IPS-NIHi7 (cell line): ENCODE data around the gene DPEP2.
"Not testable (repeated sequence)": the region's sequence is repeated elsewhere in the genome, so short reads cannot be mapped to it uniquely, and the experiment has no call there.

Experiments
- DNase-seq: peaks from one replicate; pipeline ENCODE4 v3.0.0; 2012; ENCODE audit warnings: mixed read lengths; ENCODE audit errors: extremely low spot score

Gene DPEP2

DNA sequence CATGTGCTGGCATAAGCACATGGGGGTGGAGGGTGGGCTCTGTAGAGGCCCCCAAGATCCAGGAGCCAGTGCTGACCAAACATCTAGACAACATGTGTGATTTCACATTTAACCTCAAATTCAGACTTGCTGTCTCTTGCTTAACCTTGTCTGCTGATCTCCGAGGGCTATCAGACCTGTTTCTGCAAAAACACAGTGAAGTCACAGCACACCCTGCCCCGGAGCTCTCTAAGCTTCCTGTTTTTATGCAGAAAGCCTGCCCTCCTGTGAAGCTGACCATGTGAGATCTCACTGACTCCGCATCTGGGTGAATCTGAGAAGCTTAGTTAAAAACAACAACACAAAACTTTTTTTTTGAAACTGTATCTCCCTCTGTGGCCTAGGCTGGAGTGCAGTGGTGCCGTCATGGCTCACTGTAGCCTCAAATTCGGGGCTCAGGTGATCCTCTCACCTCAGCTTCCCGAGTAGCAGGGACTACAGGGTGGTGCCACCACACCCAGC lies 6.6 kb upstream of the DPEP2 start:
- DNase-seq: peak; percentile 32

DNA sequence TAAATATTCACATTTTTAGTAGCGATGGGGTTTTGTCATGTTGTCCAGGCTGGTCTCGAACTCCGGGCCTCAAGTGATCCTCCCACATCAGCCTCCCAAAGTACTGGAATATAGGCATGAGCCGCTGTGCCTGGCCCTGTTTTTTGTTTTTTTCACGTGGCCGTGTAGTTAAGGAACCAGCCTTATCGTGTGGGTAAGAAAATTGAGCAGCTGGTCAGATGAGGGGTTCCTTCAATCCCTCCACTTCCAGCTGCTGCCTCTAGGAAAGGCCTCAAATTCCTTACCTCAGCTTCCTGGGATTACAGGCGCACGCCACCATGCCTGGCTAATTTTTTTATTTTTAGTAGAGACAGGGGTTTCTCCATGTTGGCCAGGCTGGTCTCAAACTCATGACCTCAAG lies 5.9 kb upstream of the DPEP2 start:
- no peak for DNase-seq

DNA sequence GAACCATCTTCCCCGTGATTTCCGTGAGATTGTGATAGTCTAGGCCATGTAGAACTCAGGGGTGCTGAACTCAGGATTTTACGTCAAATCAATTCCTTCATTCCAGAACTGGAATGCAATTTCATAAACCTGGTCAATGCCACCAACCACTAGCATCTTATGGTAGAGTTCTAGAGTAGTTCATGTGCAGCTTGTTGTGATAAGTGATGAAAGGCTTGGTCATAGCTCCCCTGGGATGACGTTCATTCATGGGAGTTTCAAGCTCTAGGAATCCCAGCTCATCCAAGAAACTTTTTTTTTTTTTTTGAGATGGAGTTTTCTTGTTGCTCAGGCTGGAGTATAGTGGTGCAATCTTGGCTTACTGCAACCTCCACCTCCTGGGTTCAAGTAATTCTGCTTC lies 3.7 kb upstream of the DPEP2 start:
- DNase-seq: no peak

DNA sequence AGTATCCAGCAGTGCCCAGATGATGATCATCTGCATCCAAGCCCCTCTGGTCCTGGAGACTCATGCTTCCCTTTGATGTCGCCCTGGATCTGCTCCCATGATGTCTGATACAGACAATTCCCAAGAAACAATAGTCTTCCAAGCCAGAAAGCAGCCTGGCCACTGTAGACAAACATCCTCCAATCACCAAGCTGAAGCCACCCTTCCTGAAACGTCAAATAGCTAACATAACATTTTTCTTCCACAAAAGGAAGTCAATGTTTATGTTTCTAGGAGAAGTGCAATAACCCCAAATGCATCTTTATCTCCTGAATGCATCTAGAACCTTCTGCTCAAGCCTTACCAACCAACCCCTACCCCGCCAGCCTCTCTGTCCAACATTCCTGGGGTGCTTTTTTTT lies 1.2 kb upstream of the DPEP2 start:
- no peak for DNase-seq

DNA sequence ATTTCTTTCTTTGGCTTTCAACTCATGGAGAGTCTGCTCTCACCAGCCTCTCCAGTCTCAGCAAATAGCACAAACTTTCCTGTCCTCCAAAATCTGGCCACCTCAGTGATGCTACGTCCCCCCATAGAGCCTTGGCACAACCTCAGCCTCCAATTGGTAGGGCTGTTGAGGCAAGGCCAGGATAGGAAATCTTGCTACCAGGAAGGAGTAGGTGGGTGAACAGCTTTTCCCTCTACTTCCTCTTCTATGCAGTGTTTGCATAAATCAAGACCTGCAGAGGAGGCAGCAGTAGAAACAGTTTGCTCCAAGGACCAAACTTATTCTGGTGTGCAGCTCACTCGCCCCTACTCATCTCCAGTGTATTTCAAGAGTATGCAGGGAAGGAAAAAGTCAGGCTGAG lies 701 bp upstream of the DPEP2 start:
- DNase-seq: no peak

DNA sequence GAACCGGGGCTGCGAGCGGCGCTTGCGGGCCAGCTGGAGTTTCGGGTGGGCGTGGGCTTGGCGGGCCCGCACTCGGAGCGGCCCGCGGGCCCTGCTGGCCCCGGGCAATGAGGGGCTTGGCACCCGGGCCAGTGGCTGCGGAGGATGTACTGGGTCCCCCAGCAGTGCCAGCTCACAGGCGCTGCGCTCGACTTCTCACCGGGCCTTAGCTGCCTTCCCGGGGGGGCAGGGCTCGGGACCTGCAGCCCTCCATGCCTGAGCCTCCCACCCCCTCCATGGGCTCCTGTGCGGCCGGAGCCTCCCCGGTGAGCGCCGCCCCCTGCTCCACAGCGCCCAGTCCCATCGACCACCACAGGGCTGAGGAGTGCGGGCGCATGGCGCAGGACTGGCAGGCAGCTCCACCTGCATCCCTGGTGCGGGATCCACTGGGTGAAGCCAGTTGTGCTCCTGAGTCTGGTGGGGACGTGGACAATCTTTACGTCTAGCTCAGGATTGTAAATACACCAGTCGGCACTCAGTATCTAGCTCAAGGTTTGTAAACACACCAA lies 979 bp downstream of the DPEP2 start:
- not testable (repeated sequence) for DNase-seq

DNA sequence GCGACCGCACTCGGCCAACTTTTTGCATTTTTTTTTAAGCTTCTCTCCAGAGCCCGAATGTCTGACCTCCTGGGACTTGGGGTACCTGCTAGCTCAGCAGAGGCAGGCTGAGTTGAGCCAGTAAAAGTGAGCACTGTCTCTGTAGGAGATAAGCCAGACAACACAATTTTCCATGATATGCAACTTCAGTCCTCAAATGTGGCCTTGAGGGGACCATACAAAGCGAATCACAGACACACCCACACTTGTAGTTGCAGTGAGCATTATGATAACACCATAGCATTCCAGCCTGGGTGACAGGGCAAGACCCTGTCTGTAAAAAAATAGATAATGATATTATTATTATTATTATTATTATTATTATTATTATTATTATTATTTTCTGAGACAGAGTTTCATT lies 2.6 kb downstream of the DPEP2 start:
- no peak for DNase-seq

DNA sequence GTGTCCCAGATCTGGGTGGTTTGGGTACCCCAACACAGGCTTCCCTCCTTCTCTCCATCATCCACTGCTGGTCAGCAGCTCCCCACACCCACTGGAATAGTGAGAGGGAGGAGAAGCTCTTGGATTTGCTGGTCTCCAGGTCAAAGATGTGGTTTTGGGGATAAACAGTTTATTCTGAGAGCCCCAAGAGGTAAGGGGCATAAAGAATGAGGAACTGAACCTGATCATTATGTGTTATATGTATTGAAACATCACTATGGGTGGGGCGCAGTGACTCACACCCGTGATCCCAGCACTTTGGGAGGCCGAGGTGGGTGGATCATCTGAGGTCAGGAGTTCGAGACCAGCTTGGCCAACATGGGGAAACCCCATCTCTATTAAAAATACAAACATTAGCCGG lies 3.9 kb downstream of the DPEP2 start:
- DNase-seq: no peak

DNA sequence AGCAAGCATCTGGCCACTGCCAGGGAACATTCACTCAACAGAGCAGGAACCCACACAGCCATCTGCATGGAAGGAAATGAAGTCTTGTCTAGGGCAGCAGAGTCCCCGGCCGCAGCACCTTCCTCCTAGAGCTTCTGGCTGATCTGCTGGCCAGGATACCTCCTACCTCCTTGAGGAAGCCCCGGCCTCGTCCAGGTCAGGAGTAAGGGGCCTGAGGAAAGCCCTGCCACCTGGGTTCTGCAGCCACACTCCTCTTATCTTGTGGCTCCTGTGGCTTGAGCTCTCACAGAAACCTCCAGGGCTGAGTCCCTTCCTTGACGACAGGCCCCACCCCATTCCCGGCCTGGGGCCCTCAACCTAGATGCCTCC lies 5.3 kb downstream of the DPEP2 start:
- not testable (repeated sequence) for DNase-seq

DNA sequence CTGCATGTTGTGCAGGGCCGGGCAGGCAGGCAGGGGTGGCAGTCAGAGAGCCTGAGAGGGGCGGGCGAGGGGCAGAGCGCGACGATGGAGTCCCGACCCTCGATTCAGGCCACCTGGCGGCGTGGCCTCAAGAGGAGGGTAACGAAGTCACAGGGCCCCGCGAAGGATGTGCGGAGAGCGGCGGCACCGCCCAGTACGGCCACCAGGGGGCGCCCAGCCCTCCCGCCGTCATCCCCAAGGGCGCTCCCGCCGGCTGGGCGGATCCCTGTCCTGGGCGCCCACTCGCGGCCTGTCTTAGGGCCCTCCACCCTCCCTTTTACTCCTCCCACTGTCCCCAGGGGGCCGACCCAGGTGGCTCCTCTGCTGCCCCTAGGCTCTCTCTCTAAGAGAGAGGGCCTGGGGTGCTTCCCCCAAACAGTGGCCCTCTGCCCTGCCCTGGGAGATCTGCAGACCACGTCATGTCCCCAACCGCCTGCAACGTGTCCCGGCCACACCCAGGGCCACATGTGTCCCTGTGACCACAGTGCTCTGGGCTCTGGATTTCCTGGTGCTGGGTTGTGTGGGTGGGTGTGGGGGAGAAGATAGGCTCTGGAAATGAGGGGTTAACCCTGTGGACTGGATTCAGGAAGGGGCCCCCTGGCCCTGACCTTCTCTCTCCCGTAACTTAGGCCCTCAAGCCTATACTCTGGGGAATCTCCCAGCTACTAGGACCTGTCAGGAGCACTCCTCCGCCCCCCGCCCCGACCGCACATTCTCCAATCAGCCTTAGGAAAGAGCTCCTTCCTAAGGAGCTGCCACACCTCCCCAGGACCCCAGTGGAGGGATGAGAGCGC lies 5.9 kb downstream of the DPEP2 start:
- peak; percentile 91 for DNase-seq

DNA sequence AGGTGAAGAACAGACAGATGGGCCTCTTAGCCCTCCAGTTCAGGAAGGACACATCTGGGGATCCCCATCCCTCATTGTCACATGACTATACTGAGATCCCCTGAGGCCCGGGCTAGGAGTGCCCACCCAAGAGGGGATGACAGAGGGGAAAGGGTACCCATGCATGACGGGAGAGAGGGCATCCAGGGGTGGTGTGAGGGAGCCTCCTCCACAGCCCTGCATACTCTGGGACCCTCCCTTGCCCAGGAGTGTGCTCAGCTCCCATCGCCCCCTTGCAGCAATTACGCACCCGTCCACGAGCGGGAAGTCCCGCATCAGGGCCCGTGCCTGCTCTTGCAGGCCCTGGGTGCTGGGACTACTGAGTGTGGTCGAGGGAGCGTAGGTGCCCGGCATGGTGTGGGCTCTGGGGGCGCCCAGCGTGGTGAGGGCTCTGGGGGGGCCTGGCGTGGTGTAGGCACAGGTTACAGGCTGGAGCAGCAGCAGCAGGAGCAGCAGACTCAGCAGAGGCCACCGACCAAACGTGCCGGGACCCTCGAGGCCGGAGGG lies 6.5 kb downstream of the DPEP2 start:
- no peak for DNase-seq

DNA sequence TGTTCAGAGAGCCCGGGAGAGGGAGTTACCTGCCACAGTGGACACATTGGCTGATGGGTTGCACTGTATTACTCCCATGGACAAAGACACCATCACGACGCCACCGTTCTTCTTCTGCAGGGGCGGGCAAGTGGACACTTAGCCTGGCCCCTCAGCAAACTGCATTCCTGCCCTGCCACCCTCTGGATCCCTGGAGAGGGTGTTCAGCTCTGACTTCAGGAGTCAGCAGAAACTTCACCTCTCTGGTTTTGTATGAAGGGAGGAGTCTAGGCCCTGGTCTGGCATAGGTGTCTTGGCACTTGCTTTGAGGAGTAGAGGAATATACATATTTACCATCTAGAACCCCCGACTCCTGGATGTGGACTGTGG lies 9.3 kb downstream of the DPEP2 start:
- DNase-seq: no peak

DNA sequence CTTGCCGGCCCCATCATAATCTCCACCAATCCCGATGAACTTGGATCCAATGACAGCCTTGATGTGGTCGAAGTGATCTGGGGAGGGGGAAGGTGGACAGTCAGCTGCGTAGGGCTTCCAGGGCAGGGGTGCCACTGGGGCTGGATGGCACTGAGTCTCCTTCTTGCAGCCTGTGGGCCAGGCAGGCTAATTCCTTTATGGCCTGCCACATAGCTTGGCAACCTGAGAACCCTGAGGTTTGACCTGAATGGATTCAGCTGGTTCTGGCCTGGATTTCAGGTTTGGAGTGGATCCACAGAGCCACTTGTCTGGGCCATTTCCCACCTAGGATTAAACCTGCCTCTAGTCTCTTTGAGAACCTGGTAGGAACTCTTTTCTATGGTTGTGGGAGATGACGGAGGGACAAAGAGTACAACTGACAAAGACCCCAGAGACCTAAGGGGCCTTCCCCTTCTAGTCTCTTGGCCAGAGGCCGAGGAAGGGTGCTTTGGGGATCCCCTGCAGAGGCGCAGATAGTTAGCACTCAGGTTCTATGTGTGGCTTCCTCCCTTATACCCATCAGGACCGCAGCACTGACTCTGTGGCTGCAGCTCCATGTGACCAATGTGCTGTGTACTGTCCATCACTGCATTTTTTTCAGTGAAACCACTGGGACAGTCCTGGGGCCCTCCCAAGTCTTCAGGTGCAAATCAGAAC lies 9.8 kb downstream of the DPEP2 start:
- no peak for DNase-seq

DNA sequence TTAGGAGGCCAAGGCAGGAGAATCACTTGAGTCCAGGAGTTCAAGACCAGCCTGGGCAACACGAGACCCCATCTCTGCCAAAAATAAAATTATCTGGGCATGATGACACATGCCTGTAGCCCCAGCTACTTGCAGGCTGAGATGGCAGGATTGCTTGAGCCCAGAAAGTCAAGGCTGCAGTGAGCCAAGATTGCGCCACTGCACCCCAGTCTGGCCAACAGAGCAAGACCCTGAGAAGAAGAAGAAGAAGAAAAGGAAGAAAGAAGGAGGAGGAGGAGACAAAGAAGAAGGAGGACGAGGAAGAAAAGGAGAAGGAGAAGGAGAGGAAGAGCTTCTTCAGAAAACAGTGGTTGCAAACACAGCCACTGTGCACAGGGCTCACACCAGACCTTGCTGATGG lies 10.6 kb downstream of the DPEP2 start:
- DNase-seq: no peak

DNA sequence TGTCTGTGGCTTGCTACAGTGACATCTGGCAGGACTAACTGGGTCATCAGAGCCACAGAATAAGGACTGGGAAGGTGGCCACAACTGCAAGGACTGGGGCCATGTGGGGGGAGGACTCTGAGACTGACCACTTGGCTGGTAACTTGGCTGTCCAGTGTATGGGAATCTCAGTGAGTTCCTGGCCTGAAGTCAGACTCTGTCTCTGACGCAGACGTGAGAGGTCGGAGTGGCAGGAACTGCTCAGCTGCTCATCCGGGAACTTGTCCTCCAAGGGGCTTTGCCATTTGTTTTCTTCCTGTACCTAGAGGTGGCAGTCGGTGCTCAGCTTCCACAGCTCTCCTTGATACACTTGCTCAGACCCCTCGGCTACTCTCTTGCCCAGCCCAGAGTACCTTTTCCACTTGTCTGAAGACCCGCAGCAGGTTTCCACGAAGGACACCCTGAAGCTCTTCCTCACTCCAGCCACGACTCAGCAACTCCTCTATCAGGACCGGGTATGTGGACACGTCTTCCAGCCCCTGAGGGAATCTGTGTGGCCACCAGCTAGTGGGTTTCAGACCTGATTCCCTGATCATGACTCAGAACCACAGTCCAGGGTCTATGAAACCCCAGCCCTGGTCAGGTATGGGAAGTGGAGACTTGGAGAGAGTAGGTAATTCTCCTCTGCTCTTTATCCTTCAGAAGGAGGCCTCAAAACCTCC lies 11.7 kb downstream of the DPEP2 start:
- no peak for DNase-seq

DNA sequence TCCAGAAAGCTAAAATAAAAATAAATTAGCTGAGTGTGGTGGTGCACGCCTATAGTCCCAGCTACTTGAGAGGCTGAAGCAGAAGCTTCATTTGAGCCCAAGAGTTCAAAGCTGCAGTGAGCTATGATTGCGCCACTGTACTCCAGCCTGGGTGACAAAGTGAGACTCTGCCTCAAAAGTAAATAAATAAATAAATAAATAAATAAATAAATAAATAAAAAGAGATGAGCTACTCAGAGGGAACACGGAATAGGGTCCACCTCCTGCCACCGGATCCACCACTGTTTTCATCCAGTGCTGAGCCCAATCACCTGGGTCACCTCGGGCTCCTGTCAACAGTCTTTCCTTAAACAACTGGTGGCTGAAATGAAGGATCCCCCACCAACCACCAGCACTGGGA lies 12.3 kb downstream of the DPEP2 start:
- DNase-seq: no peak

DNA sequence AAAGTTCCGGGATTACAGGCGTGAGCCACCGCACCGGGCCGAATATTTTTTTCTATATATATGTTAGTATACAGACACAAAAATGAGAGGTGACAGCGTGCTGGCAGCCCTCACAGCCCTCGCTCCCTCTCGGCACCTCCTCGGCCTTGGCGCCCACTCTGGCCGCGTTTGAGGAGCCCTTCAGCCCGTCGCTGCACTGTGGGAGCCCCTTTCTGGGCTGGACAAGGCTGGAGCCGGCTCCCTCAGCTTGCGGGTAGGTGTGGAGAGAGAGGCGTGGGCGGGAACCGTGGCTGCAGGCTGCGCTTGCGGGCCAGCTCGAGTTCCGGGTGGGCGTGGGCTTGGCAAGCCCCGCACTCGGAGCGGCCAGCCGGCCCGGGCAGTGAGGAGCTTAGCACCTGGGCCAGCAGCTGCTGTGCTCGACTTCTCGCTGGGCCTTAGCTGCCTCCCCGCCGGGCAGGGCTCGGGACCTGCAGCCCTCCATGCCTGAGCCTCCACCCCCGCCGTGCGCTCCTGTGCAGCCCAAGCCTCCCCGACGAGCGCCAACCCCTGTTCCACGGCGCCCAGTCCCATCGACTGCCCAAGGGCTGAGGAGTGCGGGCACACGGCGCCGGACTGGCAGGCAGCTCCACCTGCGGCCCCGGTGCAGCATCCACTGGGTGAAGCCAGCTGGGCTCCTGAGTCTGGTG lies 17.1 kb downstream of the DPEP2 start:
- no peak for DNase-seq

DNA sequence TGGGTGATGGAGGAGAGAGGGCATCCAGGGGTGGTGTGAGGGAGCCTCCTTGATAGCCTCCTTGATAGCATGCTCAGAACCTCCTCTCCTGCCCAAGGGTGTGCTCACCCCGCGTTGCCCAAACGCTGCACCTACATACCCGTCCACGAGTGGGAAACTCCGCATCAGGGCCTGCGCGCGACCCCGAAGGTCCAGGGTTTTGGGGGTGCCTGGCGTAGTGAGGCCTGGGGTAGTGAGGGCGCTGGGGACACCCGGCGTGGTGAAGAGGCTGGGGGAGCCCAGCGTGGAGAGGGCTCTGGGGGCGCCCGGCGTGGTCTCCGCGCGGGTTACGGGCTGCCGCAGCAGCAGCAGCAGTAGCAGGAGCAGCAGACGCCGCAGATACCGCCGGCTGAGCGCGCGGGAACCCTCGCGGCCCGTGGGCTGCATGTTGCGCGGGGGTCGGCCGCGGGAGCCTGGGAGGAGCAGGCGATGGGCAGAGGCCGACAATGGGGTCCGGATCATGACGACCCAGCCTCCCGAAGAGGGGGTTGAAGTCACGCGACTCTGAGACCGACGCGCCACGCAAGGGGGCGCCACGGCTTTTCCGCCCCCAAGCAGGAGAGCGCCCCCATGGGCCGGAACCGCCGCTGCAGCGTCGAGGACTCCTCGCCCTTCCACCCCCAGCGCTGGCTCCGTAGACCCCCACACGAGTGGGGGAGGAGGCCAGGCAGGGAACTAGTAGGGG lies 19.2 kb downstream of the DPEP2 start, which contains the start of gene DPEP3:
DPEP3 (minus strand) TSS at position 545 of the 724 bp plus-strand sequence; CDS start at position 426, 119 bp downstream.
- peak; percentile 72 for DNase-seq

DNA sequence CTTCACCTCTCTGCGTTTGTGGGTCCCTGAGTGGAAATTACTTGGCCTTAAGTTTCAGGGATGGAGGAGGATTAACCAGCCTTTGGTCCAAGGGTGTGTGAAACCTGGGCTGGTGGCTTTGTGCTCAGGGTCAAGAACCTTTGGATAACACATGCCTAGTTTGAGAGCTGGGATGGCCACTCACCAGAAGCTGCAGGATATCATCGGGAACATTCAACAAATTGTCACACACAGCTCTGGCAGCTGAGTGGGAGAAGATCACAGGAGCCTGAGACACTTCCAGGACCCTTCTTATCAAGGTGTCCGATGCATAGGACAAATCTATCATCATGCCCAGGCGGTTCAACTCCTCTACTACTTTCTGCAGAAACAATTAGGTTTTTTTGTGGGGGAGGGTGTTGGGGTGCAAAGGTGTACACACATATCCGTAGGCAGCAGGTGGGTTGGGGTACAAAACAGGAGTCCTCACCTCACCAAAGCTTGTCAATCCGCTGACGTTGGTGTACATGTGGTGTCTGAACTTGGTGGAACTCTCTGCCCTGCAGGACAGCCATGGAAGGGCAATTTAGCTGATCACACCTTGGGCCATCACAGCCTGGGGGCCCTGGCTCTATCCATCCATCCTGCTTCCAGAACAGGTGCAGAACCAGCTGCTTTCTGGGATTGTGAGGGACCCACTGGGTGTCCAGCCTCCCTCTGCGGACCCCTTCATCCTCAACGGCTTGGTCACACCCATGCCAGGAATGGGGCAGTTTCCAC lies 21.6 kb downstream of the DPEP2 start:
- DNase-seq: no peak

DNA sequence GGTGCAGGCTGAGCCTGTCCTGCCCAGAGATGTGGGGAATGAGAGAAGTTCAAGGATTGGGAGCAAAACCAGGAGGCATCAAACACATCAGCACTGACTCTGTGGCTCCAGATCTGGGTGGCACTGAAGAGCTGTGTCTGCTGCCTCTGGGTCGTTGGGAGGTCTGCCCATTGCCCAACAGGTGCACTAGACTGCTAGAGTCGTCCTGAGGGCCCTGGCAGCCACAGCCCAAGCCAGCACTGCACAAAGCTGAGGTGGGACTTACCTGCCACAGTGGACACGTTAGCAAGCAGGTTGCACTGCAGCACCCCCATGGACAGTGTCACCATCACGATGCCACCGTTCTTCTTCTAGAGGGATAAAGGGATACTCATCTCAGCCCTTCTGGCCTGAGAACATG lies 22.3 kb downstream of the DPEP2 start:
- DNase-seq: no peak
